22Rv1 (cell line): Measurements from ENCODE around the gene NAT8L.

Experiments
- H3K27ac ChIP-seq: fragments of 450-650 bp; 2 replicates; pipeline ENCODE4 v1.5.1; 2017
- CTCF ChIP-seq: fragments of 450-650 bp; IDR thresholded peaks from 2 replicates; pipeline ENCODE4 v1.5.1; 2017; ENCODE audit warnings: mild to moderate bottlenecking
- ZFX ChIP-seq: fragments of 450-650 bp; IDR thresholded peaks from 2 replicates; pipeline ENCODE4 v1.6.1; 2017; ENCODE audit warnings: antibody characterized with exemption, borderline replicate concordance

Gene NAT8L

GRCh38 chr4:2104556-2105345 is 45.6 kb downstream of the NAT8L start:
- TF ChIP-seq ZFX (no peak), CTCF (no peak)

GRCh38 chr4:2105559-2105958 is 46.4 kb downstream of the NAT8L start:
- TF ChIP-seq ZFX (no peak), CTCF (no peak)
- H3K27ac ChIP-seq: no peak overlapping the region

More at GRCh38 chr4:2104556-2105345, 45.6 kb downstream of the NAT8L start:
- no peak overlapping the region for H3K27ac ChIP-seq

- TF ChIP-seq ZFX: no peak
- TF ChIP-seq CTCF: no peak
- no peak overlapping the region for H3K27ac ChIP-seq
Measured at GRCh38 chr4:2116687-2117400, 57.7 kb downstream of the NAT8L start.
